Measurements from ENCODE around the gene CEP128.
A peak's percentile ranks its signal among the peaks of the same experiment; 100 is the strongest.

Gene CEP128

GRCh38 chr14:80867798-80868197 lies 73.7 kb downstream of the CEP128 start:
- no peaks in the 10 kb centered on the region for H3K27me3 ChIP-seq (replicated peaks)
- H3K36me3 ChIP-seq (replicated peaks): no peaks in the 10 kb centered on the region
- TF ChIP-seq, protein P1, sequence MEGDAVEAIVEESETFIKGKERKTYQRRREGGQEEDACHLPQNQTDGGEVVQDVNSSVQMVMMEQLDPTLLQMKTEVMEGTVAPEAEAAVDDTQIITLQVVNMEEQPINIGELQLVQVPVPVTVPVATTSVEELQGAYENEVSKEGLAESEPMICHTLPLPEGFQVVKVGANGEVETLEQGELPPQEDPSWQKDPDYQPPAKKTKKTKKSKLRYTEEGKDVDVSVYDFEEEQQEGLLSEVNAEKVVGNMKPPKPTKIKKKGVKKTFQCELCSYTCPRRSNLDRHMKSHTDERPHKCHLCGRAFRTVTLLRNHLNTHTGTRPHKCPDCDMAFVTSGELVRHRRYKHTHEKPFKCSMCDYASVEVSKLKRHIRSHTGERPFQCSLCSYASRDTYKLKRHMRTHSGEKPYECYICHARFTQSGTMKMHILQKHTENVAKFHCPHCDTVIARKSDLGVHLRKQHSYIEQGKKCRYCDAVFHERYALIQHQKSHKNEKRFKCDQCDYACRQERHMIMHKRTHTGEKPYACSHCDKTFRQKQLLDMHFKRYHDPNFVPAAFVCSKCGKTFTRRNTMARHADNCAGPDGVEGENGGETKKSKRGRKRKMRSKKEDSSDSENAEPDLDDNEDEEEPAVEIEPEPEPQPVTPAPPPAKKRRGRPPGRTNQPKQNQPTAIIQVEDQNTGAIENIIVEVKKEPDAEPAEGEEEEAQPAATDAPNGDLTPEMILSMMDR (IDR thresholded peaks at IDR 0.05; ENCODE audit: low read depth, low read length, missing control alignments): no peak
- DNase-seq: no peak
- no peak overlapping the region for H3K27ac ChIP-seq
- in situ Hi-C loops (cut with HindIII; ENCODE audit: low pct_ligation_motif_present, low sequenced_read_pairs): no loop called here
- no peak overlapping the region for H3K4me3 ChIP-seq (ENCODE audit: low read depth, low read length)

DNA sequence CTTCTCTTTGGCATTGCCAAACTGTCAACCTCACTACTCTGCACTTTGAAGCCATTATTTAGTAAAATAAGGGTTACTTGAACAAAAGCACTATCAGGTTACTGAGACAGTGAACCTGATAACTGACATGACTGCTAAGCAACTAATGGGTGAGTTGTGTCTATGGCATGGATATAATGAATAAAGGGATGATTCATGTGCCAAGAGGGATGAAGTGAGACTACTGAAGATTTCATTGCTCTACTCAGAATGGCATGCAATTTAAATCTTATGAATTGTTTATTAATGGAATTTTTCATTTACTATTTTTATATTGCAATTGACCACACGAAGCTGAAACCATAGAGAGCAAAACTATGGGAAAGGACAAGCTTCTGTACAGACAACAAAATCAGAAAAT lies 74.4 kb downstream of the CEP128 start:
- TF ChIP-seq, protein P1 (IDR thresholded peaks at IDR 0.05; ENCODE audit: low read depth, low read length, missing control alignments): no peak
- Histone ChIP-seq H3K36me3 (replicated peaks) (no peaks in the 10 kb centered on the region), H3K4me3 (ENCODE audit: low read depth, low read length) (no peak overlapping the region), H3K27me3 (replicated peaks) (no peaks in the 10 kb centered on the region), H3K27ac (no peak overlapping the region)
- in situ Hi-C loops (cut with HindIII; ENCODE audit: low pct_ligation_motif_present, low sequenced_read_pairs): no loop called here
- no peak for DNase-seq

DNA sequence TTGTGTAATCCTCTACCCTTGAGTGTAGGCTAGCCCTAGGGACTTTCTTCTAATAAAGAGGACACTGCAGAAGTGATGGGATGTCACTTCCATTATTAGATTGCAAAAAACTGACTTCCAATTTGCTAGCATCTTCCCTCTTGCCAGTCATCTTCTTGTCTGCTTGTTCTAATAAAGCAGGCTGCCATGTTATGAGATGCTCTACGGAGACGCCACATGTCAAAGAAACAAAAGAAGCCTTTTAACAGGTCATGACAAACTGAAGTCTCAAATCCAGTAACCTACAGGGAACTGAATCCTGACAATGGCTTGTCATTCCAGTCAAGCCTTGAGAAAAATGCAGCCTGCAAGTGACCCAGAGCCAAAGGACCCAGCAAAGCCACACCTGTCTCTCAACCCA lies 76.0 kb downstream of the CEP128 start:
- no peaks in the 10 kb centered on the region for H3K36me3 ChIP-seq (replicated peaks)
- H3K27ac ChIP-seq: no peak overlapping the region
- no peak overlapping the region for H3K4me3 ChIP-seq (ENCODE audit: low read depth, low read length)
- TF ChIP-seq, protein P1 (IDR thresholded peaks at IDR 0.05; ENCODE audit: low read depth, low read length, missing control alignments): no peak
- in situ Hi-C loops (cut with HindIII; ENCODE audit: low pct_ligation_motif_present, low sequenced_read_pairs): no loop called here
- no peaks in the 10 kb centered on the region for H3K27me3 ChIP-seq (replicated peaks)
- no peak for DNase-seq

- H3K4me3 ChIP-seq (ENCODE audit: low read depth, low read length): no peak overlapping the region
- no peak overlapping the region for H3K27ac ChIP-seq
- no peaks in the 10 kb centered on the region for H3K27me3 ChIP-seq (replicated peaks)
- no peak for DNase-seq
- TF ChIP-seq, protein P1 (IDR thresholded peaks at IDR 0.05; ENCODE audit: low read depth, low read length, missing control alignments): peak; percentile 1
- in situ Hi-C loops (cut with HindIII; ENCODE audit: low pct_ligation_motif_present, low sequenced_read_pairs): no loop called here
- H3K36me3 ChIP-seq (replicated peaks): no peaks in the 10 kb centered on the region
These were observed 78.6 kb downstream of the CEP128 start for GRCh38 chr14:80862983-80863382.

DNA sequence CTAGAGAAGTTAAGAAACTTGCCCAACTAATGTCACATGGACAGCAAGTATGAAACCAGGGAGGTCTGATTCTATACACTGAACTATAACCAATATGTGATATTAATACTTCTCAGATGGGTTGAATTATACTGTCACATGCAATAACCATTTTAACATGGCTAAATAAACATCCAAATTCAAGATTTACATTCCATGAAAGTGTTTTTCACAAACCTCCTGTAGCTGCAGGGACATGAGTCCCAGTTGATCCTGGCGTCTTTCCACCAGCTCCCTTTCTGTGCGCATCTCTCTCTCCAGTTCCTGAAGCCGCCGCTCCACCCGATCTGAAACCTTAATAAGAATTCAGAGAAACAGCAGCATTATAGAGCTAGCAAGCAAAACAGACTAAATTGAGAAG lies 79.0 kb downstream of the CEP128 start:
- TF ChIP-seq, protein P1 (IDR thresholded peaks at IDR 0.05; ENCODE audit: low read depth, low read length, missing control alignments): no peak
- in situ Hi-C loops (cut with HindIII; ENCODE audit: low pct_ligation_motif_present, low sequenced_read_pairs): no loop called here
- H3K27me3 ChIP-seq (replicated peaks): no peaks in the 10 kb centered on the region
- H3K27ac ChIP-seq: no peak overlapping the region
- no peak overlapping the region for H3K4me3 ChIP-seq (ENCODE audit: low read depth, low read length)
- DNase-seq: no peak
- no peaks in the 10 kb centered on the region for H3K36me3 ChIP-seq (replicated peaks)

GRCh38 chr14:80850197-80850814 lies 91.2 kb downstream of the CEP128 start:
- TF ChIP-seq, protein P1 (IDR thresholded peaks at IDR 0.05; ENCODE audit: low read depth, low read length, missing control alignments): peak; percentile 32
- in situ Hi-C loops (cut with HindIII; ENCODE audit: low pct_ligation_motif_present, low sequenced_read_pairs): no loop called here
- no peak for DNase-seq

More at GRCh38 chr14:80850197-80850814, 91.2 kb downstream of the CEP128 start:
- Histone ChIP-seq H3K27ac (no peak overlapping the region), H3K27me3 (replicated peaks) (no peaks in the 10 kb centered on the region), H3K36me3 (replicated peaks) (no peaks in the 10 kb centered on the region), H3K4me3 (ENCODE audit: low read depth, low read length) (no peak overlapping the region)

Measured in brain microvascular endothelial cell (primary cell).